ENCODE data around the gene DENND2C.

The DENND2C gene

GRCh38 chr1:114671011-114671938, 1.4 kb upstream of the DENND2C start:
- CTCF ChIA-PET, result interaction anchor here (0.6 to 7.2 kb wide), 13 partner anchors 9 to 694 kb away, joined by 3 to 63 read pairs (median 3); partner anchors contain the start of genes AMPD1 and BCAS2
- TF ChIP-seq, protein P1, sequence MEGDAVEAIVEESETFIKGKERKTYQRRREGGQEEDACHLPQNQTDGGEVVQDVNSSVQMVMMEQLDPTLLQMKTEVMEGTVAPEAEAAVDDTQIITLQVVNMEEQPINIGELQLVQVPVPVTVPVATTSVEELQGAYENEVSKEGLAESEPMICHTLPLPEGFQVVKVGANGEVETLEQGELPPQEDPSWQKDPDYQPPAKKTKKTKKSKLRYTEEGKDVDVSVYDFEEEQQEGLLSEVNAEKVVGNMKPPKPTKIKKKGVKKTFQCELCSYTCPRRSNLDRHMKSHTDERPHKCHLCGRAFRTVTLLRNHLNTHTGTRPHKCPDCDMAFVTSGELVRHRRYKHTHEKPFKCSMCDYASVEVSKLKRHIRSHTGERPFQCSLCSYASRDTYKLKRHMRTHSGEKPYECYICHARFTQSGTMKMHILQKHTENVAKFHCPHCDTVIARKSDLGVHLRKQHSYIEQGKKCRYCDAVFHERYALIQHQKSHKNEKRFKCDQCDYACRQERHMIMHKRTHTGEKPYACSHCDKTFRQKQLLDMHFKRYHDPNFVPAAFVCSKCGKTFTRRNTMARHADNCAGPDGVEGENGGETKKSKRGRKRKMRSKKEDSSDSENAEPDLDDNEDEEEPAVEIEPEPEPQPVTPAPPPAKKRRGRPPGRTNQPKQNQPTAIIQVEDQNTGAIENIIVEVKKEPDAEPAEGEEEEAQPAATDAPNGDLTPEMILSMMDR (IDR thresholded peaks at IDR 0.05; ENCODE audit: insufficient read depth, low read length, missing control alignments), result peak; percentile 19
- H3K4me3 ChIP-seq (ENCODE audit: low read depth, low read length), result no peak overlapping the region
- POLR2A ChIA-PET, result no interaction called here
- DNase-seq (ENCODE audit: low read depth, low spot score), result no peak

- TF ChIP-seq, protein P1 (IDR thresholded peaks at IDR 0.05; ENCODE audit: insufficient read depth, low read length, missing control alignments), result no peak
- peak overlapping the region; percentile 79 for H3K4me3 ChIP-seq (ENCODE audit: low read depth, low read length)
- CTCF ChIA-PET, result interaction anchor here (0.6 to 7.2 kb wide), 11 partner anchors 10 to 693 kb away, joined by 3 to 63 read pairs (median 5); partner anchors contain the start of gene AMPD1
- DNase-seq (ENCODE audit: low read depth, low spot score), result peak; percentile 40
- POLR2A ChIA-PET, result no interaction called here
Observed at GRCh38 chr1:114670083-114671010, 498 bp upstream of the DENND2C start.

GRCh38 chr1:114668784-114669561, 876 bp downstream of the DENND2C start:
- TF ChIP-seq, protein P1 (IDR thresholded peaks at IDR 0.05; ENCODE audit: insufficient read depth, low read length, missing control alignments), result no peak
- DNase-seq (ENCODE audit: low read depth, low spot score), result no peak
- ChIA-PET POLR2A (no interaction called here), CTCF (interaction anchor here (1.2 to 7.2 kb wide), 4 partner anchors 9 to 386 kb away, joined by 3 to 63 read pairs (median 7); no protein-coding TSS in a partner anchor)
- peak overlapping the region; percentile 79 for H3K4me3 ChIP-seq (ENCODE audit: low read depth, low read length)

- TF ChIP-seq, protein P1 (IDR thresholded peaks at IDR 0.05; ENCODE audit: insufficient read depth, low read length, missing control alignments), result no peak
- POLR2A ChIA-PET, result no interaction called here
- no peak overlapping the region for H3K4me3 ChIP-seq (ENCODE audit: low read depth, low read length)
- CTCF ChIA-PET, result interaction anchor here (1.2 to 7.2 kb wide), 4 partner anchors 8 to 386 kb away, joined by 3 to 63 read pairs (median 7); no protein-coding TSS in a partner anchor
- no peak for DNase-seq (ENCODE audit: low read depth, low spot score)
Observed at GRCh38 chr1:114668373-114668772, 1.5 kb downstream of the DENND2C start.

DNA sequence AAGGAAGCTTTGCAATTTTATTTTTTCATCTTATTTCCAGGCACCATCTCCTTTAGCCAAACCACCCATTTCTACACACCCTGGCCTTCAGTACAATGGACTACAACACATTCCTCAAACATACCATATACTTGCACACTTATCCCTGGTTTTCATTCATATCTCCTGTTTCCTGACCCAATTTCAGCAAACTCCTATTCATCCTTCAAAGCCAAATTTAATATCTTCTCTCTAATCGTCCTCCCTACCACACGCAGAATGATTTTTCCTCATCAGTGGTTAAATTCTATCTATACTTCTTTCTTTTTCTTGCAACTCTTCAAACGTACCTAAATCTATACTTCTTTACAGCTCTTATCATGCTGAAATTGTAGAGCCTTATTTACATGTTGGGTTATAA, 2.9 kb downstream of the DENND2C start:
- CTCF ChIA-PET, result interaction anchor here (7.2 kb wide), 1 partner anchor 321 kb away, joined by 63 read pairs; no protein-coding TSS in a partner anchor
- TF ChIP-seq, protein P1 (IDR thresholded peaks at IDR 0.05; ENCODE audit: insufficient read depth, low read length, missing control alignments), result no peak
- no peak for DNase-seq (ENCODE audit: low read depth, low spot score)
- H3K4me3 ChIP-seq (ENCODE audit: low read depth, low read length), result no peak overlapping the region
- POLR2A ChIA-PET, result no interaction called here

All from AG04449 (cell line).